Keratinocyte (primary cell): ENCODE data around the gene CAP2.

Source experiments
- CTCF ChIP-seq, 3 experiments: IDR thresholded peaks in 1 of 3; conservative IDR thresholded peaks in 1 of 3; optimal IDR thresholded peaks in 1 of 3; 2 replicates in 2 of 3; 3 replicates in 1 of 3; pipeline versions ENCODE3 to v1.5.1; 2011; ENCODE audit warnings: low read length in 3 of 3, mild to moderate bottlenecking in 3 of 3, moderate library complexity in 2 of 3, control low read depth in 1 of 3, inconsistent platforms in 1 of 3; ENCODE audit not compliant: insufficient read depth in 2 of 3; ENCODE audit errors: extremely low read depth in 1 of 3
- EZH2 ChIP-seq: IDR thresholded peaks from one replicate; pipeline ENCODE4 v1.6.1; 2012; ENCODE audit warnings: inconsistent platforms, mild to moderate bottlenecking, low read length, moderate library complexity

DNA sequence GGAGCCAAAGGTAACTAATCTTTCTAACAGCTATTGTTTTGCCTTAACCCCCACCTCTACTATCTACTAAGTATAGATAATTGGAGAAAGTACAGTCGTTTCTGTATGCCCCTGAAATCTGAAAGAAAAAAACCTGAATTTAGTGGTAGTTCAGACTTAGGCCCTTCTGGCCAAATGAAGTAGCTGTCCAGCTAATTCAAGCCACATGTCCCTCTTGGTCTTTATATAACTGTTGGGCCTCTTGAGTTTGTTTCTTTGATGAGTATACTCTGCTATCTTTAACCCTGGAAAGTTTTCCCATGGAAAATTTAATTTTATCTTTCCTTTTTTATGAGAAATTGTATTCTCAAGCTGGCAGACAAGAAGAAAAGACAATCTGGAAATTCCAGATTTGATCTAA, 133.7 kb downstream of the CAP2 start:
- TF ChIP-seq EZH2 (no peak), CTCF (optimal IDR thresholded peaks at IDR 0.05 in 1 of 3, IDR thresholded peaks at IDR 0.05 in 1 of 3, conservative IDR thresholded peaks at IDR 0.05 in 1 of 3; ENCODE audit: extremely low read depth in 1 of 3, insufficient read depth in 2 of 3, low read length in 3 of 3) (no peak)
